C4-2B (cell line): ENCODE data around the gene IL22.
"Not testable (repeated sequence)": the region's sequence is repeated elsewhere in the genome, so short reads cannot be mapped to it uniquely, and the experiment has no call there.

ENCODE experiments used
- H3K27ac ChIP-seq: fragments of 450-650 bp; 2 replicates; pipeline ENCODE4 v1.5.1; 2017
- CTCF ChIP-seq: fragments of 450-650 bp; conservative IDR thresholded peaks from 2 replicates; pipeline ENCODE4 v1.5.1; 2017; ENCODE audit warnings: mild to moderate bottlenecking
- ZFX ChIP-seq: fragments of 450-650 bp; IDR thresholded peaks from 2 replicates; pipeline ENCODE4 v1.6.1; 2017

IL22 gene

GRCh38 chr12:68222326-68222725, 31.1 kb downstream of the IL22 start:
- TF ChIP-seq ZFX (no peak), CTCF (no peak)
- no peak overlapping the region for H3K27ac ChIP-seq

- TF ChIP-seq ZFX (no peak), CTCF (no peak)
- no peak overlapping the region for H3K27ac ChIP-seq
Measured at GRCh38 chr12:68221497-68221896, 31.9 kb downstream of the IL22 start.

GRCh38 chr12:68210875-68211274, 42.5 kb downstream of the IL22 start:
- TF ChIP-seq CTCF = no peak
- TF ChIP-seq ZFX = no peak
- H3K27ac ChIP-seq = no peak overlapping the region

GRCh38 chr12:68209048-68209728, 44.2 kb downstream of the IL22 start:
- H3K27ac ChIP-seq = not testable (repeated sequence)

GRCh38 chr12:68207276-68207675, 46.1 kb downstream of the IL22 start:
- no peak overlapping the region for H3K27ac ChIP-seq
- TF ChIP-seq ZFX = no peak
- TF ChIP-seq CTCF = no peak

- no peak for TF ChIP-seq ZFX
- TF ChIP-seq CTCF = no peak
Measured at GRCh38 chr12:68206446-68206845, 47.0 kb downstream of the IL22 start.

GRCh38 chr12:68203460-68203875, 49.9 kb downstream of the IL22 start:
- H3K27ac ChIP-seq = no peak overlapping the region
- TF ChIP-seq CTCF (no peak), ZFX (no peak)

More at GRCh38 chr12:68206446-68206845, 47.0 kb downstream of the IL22 start:
- H3K27ac ChIP-seq = no peak overlapping the region

GRCh38 chr12:68200854-68201253, 52.5 kb downstream of the IL22 start:
- H3K27ac ChIP-seq = no peak overlapping the region
- TF ChIP-seq CTCF (no peak), ZFX (no peak)
